Peyer's patch (tissue), 4 donors: ENCODE measurements around the gene NKAIN2.

ENCODE experiments used
- CTCF ChIP-seq, 6 experiments: fragments of 450-650 bp in 4 of 6; fragments of 200-600 bp in 2 of 6; sonication (generic) in 1 of 6; IDR thresholded peaks; one replicate each; pipeline ENCODE4 v1.5.1; 2017 to 2019; ENCODE audit warnings: antibody characterized with exemption in 6 of 6, mild to moderate bottlenecking in 3 of 6, moderate library complexity in 1 of 6
- POLR2A ChIP-seq, 2 donors: fragments of 450-650 bp; IDR thresholded peaks; one replicate each; pipeline ENCODE4 v1.5.1; 2017; ENCODE audit warnings: antibody characterized with exemption in 2 of 2, mild to moderate bottlenecking in 2 of 2, moderate library complexity in 2 of 2

DNA sequence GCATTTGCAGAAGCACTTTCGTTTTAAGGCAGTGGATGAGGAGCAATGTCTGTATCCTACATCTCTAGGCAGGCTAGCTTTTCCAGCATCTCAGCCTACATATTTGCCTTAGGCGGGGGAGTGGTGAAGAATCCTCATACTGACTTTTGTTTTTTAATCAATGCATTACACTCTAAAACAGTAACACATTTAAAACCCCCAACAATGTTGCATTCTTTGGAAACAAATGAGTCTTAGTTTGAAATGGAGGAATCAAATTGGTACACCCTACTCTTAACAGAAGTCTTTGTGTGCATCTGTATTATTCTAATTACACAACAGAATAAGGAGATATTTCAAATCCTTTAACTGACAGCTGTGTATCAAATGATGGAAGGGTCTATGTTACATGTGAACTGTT is 9.0 kb downstream of the NKAIN2 start:
- TF ChIP-seq CTCF (IDR thresholded peaks at IDR 0.05) (no peak), POLR2A (IDR thresholded peaks at IDR 0.05) (no peak)
